Rectal smooth muscle tissue (tissue), 1 donor: ENCODE measurements around the gene C18orf63.
"Not testable (repeated sequence)": the region's sequence is repeated elsewhere in the genome, so short reads cannot be mapped to it uniquely, and the experiment has no call there.

Source experiments
- H3K27ac ChIP-seq: one replicate; pipeline ENCODE4 v1.7.0; 2013; ENCODE audit warnings: low read depth, low read length, inconsistent platforms
- H3K27me3 ChIP-seq: one replicate; pipeline ENCODE4 v1.7.0; 2013; ENCODE audit warnings: low read length; ENCODE audit not compliant: control insufficient read depth, insufficient read depth
- H3K36me3 ChIP-seq: one replicate; pipeline ENCODE4 v1.7.0; 2013; ENCODE audit warnings: low read length; ENCODE audit not compliant: control insufficient read depth, insufficient read depth
- H3K4me1 ChIP-seq: one replicate; pipeline ENCODE4 v1.7.0; 2013; ENCODE audit warnings: low read length; ENCODE audit not compliant: control insufficient read depth, insufficient read depth
- H3K4me3 ChIP-seq: one replicate; pipeline ENCODE4 v1.7.0; 2013; ENCODE audit warnings: low read length
- H3K9ac ChIP-seq: one replicate; pipeline ENCODE4 v1.7.0; 2013; ENCODE audit warnings: low read length

C18orf63 gene

GRCh38 chr18:74289137-74289536, 26.5 kb upstream of the C18orf63 start:
- no peaks in the 10 kb centered on the region for H3K27me3 ChIP-seq
- no peak overlapping the region for H3K9ac ChIP-seq
- H3K36me3 ChIP-seq: no peaks in the 10 kb centered on the region
- peak overlapping the region; percentile 57 for H3K27ac ChIP-seq
- H3K4me1 ChIP-seq: peaks cover 12% of the 10 kb centered on the region
- H3K4me3 ChIP-seq: no peak overlapping the region

GRCh38 chr18:74290021-74290420, 25.6 kb upstream of the C18orf63 start:
- Histone ChIP-seq H3K9ac (no peak overlapping the region), H3K27me3 (no peaks in the 10 kb centered on the region), H3K27ac (no peak overlapping the region), H3K36me3 (no peaks in the 10 kb centered on the region), H3K4me1 (peaks cover 5% of the 10 kb centered on the region), H3K4me3 (no peak overlapping the region)

DNA sequence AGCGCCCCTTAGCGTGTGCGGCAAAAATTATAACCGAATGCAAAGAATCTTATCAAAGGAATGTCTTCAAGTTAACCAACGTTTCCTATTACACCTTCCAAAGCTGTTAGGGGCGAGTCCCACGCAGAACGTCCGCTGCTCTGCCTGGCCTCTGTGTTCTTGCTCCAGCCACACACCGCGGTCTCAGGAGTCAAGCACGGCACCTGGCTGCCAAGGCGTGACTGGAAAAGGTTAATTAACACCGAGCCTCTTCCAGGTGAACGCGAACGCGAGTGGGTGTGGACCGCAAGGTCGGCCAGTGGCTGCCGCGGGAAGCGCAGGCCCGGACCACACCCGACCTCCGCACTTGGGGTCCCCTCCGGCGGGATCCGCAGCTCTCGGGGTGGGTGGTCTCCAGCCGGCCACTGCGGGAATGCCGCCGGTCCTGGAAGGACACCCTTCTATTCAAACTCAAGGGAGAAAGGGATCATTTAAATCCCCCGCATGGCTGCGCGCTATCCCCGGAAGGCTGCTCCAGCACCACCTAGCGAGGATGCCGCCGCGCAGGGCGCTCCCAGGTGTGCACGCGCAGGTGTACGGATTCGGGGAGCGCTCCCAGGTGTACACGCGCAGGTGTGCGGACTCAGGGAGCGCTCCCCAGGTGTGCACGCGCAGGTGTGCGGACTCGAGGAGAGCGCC, 24.7 kb upstream of the C18orf63 start:
- Histone ChIP-seq H3K9ac (peak overlapping the region; percentile 35), H3K4me3 (peak overlapping the region; percentile 87), H3K4me1 (no peaks in the 10 kb centered on the region), H3K27me3 (no peaks in the 10 kb centered on the region), H3K36me3 (no peaks in the 10 kb centered on the region), H3K27ac (peak overlapping the region; percentile 79)

DNA sequence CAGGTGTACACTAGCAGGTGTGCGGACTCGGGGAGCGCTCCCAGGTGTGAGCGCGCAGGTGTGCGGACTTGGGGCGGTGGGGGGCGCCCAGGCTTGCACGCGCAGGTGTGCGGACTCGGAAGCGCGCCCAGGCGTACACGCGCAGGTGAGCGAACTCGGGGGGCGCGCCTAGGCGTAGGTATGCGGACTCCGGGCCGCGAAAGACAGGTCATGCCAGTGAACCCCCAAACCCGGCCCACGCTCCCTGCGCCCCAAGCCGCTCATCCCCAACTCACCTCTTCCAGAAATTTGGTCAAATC, 24.2 kb upstream of the C18orf63 start:
- H3K4me1 ChIP-seq: no peaks in the 10 kb centered on the region
- H3K27me3 ChIP-seq: no peaks in the 10 kb centered on the region
- peak overlapping the region; percentile 79 for H3K27ac ChIP-seq
- H3K4me3 ChIP-seq: peak overlapping the region; percentile 87
- no peaks in the 10 kb centered on the region for H3K36me3 ChIP-seq
- H3K9ac ChIP-seq: peak overlapping the region; percentile 35

DNA sequence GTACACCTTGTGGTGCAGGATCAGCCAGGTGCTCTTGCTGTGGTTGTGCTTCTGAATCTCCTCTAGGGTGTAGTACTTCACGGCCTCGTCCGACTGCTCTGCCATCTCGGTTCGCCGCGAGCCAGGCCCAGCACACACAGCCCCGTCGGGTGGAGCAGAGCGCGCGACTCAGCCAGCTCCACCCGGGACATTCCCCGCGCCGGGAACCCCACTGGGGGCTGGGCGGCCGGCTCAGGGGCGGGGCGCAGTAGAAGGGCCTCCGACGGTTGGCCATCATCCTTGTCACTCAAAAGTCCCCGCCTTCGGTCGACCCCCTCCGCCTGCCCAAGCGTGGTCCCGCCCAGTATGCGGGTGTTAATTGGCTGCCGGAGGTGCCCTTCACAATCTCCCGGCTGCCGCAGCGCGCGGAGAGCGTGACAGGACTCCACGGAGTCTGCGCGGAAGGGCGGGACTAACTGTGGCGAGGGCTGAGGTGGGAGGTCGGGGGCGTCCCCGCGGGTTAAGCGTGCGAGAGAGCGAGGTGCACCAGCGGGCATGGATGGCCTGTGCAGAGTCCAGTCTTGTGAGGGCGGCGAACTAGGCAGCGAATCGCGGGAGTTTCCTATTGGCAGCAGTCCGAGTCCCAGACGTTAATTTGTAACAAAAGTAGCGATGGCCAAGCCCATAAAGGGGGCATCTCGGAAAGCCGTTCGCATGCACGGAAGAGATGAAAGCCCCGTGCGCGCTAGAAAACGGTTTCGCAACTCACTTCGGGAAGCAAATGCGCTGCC, 23.7 kb upstream of the C18orf63 start, which contains the start of gene CYB5A:
Gene CYB5A, minus strand, starts transcription at position 193 of the 770 bp plus-strand sequence. Its CDS starts 88 bp downstream, at position 105.
- Histone ChIP-seq H3K4me3 (peak within 1 kb of the TSS; percentile 87), H3K9ac (peak within 1 kb of the TSS; percentile 35), H3K4me1 (no peaks in the 10 kb centered on the region), H3K27me3 (no peaks in the 10 kb centered on the region), H3K36me3 (no peaks in the 10 kb centered on the region), H3K27ac (peak within 1 kb of the TSS; percentile 79)

DNA sequence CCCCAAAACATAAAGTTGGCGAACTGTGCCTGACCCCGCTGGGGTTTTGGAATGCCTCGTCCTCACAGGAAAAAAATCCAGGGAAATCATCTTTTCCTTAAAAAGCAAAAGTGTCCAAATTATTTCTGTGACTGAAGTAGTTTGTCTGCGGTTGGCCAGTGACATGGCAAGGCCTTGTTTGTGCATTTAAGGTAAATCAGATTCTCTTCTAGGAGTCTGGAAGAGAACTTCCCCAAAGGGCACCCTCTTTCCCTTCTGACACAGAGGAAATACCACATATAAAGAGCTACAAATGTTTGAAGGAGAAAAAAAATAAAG, 23.1 kb upstream of the C18orf63 start:
- peak overlapping the region; percentile 11 for H3K9ac ChIP-seq
- H3K27ac ChIP-seq: peak overlapping the region; percentile 25

GRCh38 chr18:74292982-74293381, 22.7 kb upstream of the C18orf63 start:
- H3K27ac ChIP-seq, H3K9ac ChIP-seq, H3K36me3 ChIP-seq, H3K4me3 ChIP-seq, H3K4me1 ChIP-seq, H3K27me3 ChIP-seq: not testable (repeated sequence)

More for the DNA sequence above, 23.1 kb upstream of the C18orf63 start:
- H3K4me3 ChIP-seq: peak overlapping the region; percentile 87
- H3K4me1 ChIP-seq: no peaks in the 10 kb centered on the region
- no peaks in the 10 kb centered on the region for H3K36me3 ChIP-seq
- no peaks in the 10 kb centered on the region for H3K27me3 ChIP-seq

DNA sequence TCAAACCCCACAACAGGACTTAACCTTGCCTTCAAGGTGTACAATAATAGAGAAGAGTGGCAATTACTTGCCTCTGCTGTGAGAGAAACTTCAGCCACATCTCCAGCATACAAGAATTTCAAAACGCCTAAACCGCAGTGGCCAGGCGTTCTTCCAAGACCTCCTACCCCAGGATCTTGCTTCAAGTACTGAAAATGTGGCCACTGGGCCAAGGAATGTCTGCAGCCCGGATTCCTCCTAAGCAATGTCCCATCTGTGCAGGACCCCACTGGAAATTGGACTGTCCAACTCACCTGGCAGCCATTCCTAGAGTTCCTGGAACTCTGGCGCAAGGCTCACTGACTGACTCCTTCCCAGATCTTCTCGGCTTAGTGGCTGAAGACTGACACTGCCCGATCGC, 21.1 kb upstream of the C18orf63 start:
- no peak overlapping the region for H3K9ac ChIP-seq
- H3K4me3 ChIP-seq: no peak overlapping the region
- no peak overlapping the region for H3K27ac ChIP-seq
- no peaks in the 10 kb centered on the region for H3K4me1 ChIP-seq
- H3K36me3 ChIP-seq: no peaks in the 10 kb centered on the region
- no peaks in the 10 kb centered on the region for H3K27me3 ChIP-seq

GRCh38 chr18:74299162-74299561, 16.5 kb upstream of the C18orf63 start:
- Histone ChIP-seq H3K36me3 (no peaks in the 10 kb centered on the region), H3K27ac (no peak overlapping the region), H3K9ac (no peak overlapping the region), H3K4me3 (no peak overlapping the region), H3K27me3 (no peaks in the 10 kb centered on the region), H3K4me1 (no peaks in the 10 kb centered on the region)

- H3K4me1 ChIP-seq: no peaks in the 10 kb centered on the region
- no peaks in the 10 kb centered on the region for H3K36me3 ChIP-seq
- H3K9ac ChIP-seq: no peak overlapping the region
- no peak overlapping the region for H3K4me3 ChIP-seq
- H3K27me3 ChIP-seq: no peaks in the 10 kb centered on the region
- no peak overlapping the region for H3K27ac ChIP-seq
Observed at GRCh38 chr18:74299746-74300145, 15.9 kb upstream of the C18orf63 start.

GRCh38 chr18:74303306-74303705, 12.3 kb upstream of the C18orf63 start:
- Histone ChIP-seq H3K9ac (no peak overlapping the region), H3K4me3 (no peak overlapping the region), H3K27ac (no peak overlapping the region), H3K36me3 (no peaks in the 10 kb centered on the region), H3K27me3 (no peaks in the 10 kb centered on the region), H3K4me1 (no peaks in the 10 kb centered on the region)

DNA sequence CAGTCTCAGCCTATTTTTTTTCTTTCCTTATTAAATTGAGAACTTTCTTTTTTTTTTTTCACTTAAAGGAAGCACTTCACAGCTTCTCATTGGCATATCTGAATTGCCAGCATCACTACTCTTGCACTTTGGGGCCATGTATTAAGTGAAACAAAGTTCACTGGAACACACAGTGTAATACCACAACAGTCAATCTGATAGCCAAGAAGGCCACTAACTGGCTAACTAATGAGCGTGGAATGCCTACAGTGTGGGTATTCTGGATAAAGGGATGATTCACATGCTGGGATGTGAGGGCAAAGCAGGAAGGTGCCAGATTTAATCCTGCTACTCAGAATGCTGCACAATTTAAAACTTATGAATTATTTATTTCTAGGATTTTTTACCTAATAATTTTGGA, 11.7 kb upstream of the C18orf63 start:
- no peak overlapping the region for H3K4me3 ChIP-seq
- H3K9ac ChIP-seq: no peak overlapping the region
- no peaks in the 10 kb centered on the region for H3K4me1 ChIP-seq

DNA sequence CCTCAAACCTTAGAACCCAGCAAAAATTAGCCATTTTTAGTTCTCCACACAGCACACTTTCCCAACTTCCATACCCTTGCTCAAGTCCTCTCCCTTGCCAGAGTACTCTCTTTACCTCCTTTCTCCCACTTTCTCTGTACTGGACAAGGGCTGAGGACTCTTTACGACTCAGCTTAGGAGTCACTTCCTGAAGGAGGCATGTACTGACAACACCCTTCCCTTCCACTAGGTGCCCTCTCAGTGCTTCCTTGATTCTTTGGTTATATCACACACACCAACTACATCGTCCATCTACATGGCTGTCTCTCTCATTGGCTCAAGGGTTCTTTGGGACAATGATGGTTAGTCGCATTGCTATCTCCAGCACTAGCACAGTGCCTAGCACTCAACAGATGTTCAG, 5.2 kb upstream of the C18orf63 start:
- H3K9ac ChIP-seq: no peak overlapping the region
- H3K27me3 ChIP-seq: no peaks in the 10 kb centered on the region
- H3K36me3 ChIP-seq: no peaks in the 10 kb centered on the region
- H3K4me1 ChIP-seq: no peaks in the 10 kb centered on the region
- H3K4me3 ChIP-seq: no peak overlapping the region
- H3K27ac ChIP-seq: no peak overlapping the region

More for the DNA sequence above, 11.7 kb upstream of the C18orf63 start:
- H3K27ac ChIP-seq: no peak overlapping the region
- H3K27me3 ChIP-seq: no peaks in the 10 kb centered on the region
- H3K36me3 ChIP-seq: no peaks in the 10 kb centered on the region
